ENCODE measurements around the gene COL6A5. TPM values are rescaled to one million over a fixed set of nuclear protein-coding genes. Genes with fewer than 3 reads are reported as not detected.
"Not testable (repeated sequence)": the region's sequence is repeated elsewhere in the genome, so short reads cannot be mapped to it uniquely, and the experiment has no call there.

Gene COL6A5
- polyA plus RNA-seq, 3 donors: not detected

DNA sequence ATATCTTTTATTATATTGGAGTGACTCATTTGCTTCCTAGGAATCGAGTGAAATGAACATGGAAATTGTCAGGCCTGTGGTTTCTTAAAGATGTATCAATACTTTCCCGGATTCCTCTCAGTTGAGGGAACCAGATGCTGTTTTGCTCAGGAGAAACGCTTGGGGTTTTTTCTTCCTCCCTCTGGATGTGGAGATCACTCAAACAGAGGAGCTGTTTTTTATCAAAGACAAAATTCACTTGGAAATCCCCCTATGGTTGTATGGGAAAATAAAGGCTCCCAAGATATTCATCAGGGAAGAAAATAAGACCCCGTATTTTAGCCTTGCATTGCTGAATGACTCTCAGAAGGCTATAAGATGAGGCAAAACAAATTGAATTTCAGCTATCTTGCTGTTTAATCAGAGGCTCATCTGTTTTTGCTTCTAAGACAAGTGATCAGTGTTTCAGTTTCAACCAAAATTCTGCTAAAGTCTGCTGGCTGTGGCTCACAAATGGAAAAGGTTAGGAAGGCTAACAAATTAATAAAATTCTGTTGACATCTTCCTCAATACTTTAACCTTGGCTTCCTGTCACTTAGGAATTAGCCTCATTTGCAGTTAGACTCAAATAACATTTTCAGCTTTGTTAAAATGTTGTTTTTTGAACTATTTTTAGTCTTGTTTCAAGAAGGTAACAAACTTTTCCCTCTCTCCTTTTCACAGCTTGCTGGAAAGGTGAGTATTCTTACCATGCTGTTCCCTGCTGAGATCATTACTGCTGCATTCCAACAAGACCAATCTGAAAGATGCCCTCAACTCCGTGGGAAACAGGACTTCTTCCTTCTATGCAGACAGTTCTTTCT is 83.6 kb downstream of the COL6A5 start:
- H3K27ac ChIP-seq (ENCODE audit: low read depth, low read length): no peak overlapping the region
- WGBS, 3 donors: 44 to 54% (median 51%) methylated on average over 5 of the region's 5 CpGs

GRCh38 chr3:130429713-130430023 is 84.2 kb downstream of the COL6A5 start:
- WGBS, 3 donors: 53 to 83% (median 73%) methylated on average over 2 of the region's 2 CpGs
- H3K27ac ChIP-seq (ENCODE audit: low read depth, low read length): no peak overlapping the region

DNA sequence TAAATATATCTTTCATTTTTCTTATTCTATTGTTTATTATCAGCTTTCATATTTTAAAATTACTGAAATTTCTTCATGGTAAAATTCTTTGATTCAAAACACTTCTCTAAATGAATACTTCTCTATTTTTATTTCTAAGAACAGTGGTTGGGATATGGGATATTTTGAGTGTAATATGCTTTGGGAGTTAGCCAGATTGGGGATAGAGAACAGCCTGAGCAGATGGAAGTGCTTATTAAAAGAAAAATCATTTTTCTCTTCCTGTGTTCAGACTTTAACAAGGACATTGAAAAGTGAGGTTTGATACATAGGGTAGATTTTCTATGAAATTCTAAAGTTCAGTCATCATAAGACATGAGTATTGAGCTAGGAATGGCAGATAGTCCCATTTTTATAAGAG is 84.8 kb downstream of the COL6A5 start:
- no peak overlapping the region for H3K27ac ChIP-seq (ENCODE audit: low read depth, low read length)

GRCh38 chr3:130432086-130432485 is 86.6 kb downstream of the COL6A5 start:
- H3K27ac ChIP-seq (ENCODE audit: low read depth, low read length): not testable (repeated sequence)
- 81 to 88% (median 86%) methylated on average over 10 of the region's 10 CpGs for WGBS, 3 donors

GRCh38 chr3:130433306-130433705 is 87.8 kb downstream of the COL6A5 start:
- H3K27ac ChIP-seq (ENCODE audit: low read depth, low read length): no peak overlapping the region
- WGBS, 3 donors: 48 to 64% (median 58%) methylated on average over 1 of the region's 1 CpG

GRCh38 chr3:130442284-130442683 is 96.8 kb downstream of the COL6A5 start:
- H3K27ac ChIP-seq (ENCODE audit: low read depth, low read length): no peak overlapping the region
- 30 to 64% (median 58%) methylated on average over 1 of the region's 1 CpG for WGBS, 3 donors

- not testable (repeated sequence) for H3K27ac ChIP-seq (ENCODE audit: low read depth, low read length)
- WGBS, 3 donors: 53 to 76% (median 72%) methylated on average over 6 of the region's 6 CpGs
Measured at GRCh38 chr3:130446840-130447239, 101.4 kb downstream of the COL6A5 start.

GRCh38 chr3:130448155-130448554 is 102.7 kb downstream of the COL6A5 start:
- H3K27ac ChIP-seq (ENCODE audit: low read depth, low read length): not testable (repeated sequence)
- 41 to 65% (median 59%) methylated on average over 8 of the region's 8 CpGs for WGBS, 3 donors

- WGBS, 3 donors: 22 to 59% (median 52%) methylated on average over 1 of the region's 1 CpG
- no peak overlapping the region for H3K27ac ChIP-seq (ENCODE audit: low read depth, low read length)
Measured at GRCh38 chr3:130456540-130456939, 111.1 kb downstream of the COL6A5 start.

DNA sequence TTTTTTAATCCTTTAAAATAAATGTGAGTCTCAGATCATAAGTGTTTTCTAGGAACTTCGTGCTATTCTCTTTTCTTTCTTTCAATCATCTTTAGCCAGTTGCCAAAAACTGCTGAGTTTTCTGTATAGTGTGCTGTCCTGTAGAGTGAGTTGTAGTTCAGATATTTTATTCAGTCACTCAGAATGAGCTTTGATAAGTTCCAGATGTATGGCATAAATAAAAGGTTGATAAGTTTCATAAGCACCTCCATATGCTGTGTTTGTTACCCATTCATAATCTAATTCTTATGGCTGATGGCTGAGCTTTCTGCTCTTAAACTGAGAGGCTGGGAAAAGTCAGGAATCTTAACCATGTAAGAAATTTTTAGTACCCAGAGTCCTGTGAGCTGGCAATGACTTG is 112.2 kb downstream of the COL6A5 start:
- WGBS, 3 donors: 61 to 70% (median 63%) methylated on average over 1 of the region's 1 CpG
- no peak overlapping the region for H3K27ac ChIP-seq (ENCODE audit: low read depth, low read length)

DNA sequence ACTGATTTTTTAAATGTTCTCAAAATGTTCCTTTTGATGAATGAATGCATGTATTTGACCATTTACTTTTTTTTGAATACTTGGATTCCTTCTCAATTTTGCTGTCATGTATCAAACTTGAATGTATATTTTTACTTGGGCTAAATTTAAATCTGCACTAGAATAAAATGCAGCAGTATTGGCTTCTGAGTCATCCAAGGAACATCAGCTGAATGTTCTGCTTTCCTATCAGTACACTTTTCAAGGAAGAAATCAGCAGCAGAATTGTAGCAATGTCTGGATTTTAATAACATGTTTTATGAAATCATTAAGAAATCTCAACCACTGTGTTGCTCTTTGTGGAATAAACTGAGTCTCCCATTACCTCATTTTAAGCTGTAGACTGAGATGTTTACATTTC is 114.5 kb downstream of the COL6A5 start:
- no peak overlapping the region for H3K27ac ChIP-seq (ENCODE audit: low read depth, low read length)

- H3K27ac ChIP-seq (ENCODE audit: low read depth, low read length): no peak overlapping the region
- 66 to 74% (median 71%) methylated on average over 5 of the region's 5 CpGs for WGBS, 3 donors
Measured at GRCh38 chr3:130462089-130462488, 116.6 kb downstream of the COL6A5 start.

- no peak overlapping the region for H3K27ac ChIP-seq (ENCODE audit: low read depth, low read length)
- 35 to 90% (median 86%) methylated on average over 1 of the region's 1 CpG for WGBS, 3 donors
Measured at GRCh38 chr3:130463221-130463620, 117.7 kb downstream of the COL6A5 start.

- WGBS, 3 donors: 60 to 68% (median 63%) methylated on average over 2 of the region's 2 CpGs
- no peak overlapping the region for H3K27ac ChIP-seq (ENCODE audit: low read depth, low read length)
Measured at GRCh38 chr3:130465521-130465920, 120.0 kb downstream of the COL6A5 start.

- no peak overlapping the region for H3K27ac ChIP-seq (ENCODE audit: low read depth, low read length)
- WGBS, 3 donors: 90 to 100% (median 97%) methylated on average over 1 of the region's 1 CpG
Measured at GRCh38 chr3:130468311-130468710, 122.8 kb downstream of the COL6A5 start.

DNA sequence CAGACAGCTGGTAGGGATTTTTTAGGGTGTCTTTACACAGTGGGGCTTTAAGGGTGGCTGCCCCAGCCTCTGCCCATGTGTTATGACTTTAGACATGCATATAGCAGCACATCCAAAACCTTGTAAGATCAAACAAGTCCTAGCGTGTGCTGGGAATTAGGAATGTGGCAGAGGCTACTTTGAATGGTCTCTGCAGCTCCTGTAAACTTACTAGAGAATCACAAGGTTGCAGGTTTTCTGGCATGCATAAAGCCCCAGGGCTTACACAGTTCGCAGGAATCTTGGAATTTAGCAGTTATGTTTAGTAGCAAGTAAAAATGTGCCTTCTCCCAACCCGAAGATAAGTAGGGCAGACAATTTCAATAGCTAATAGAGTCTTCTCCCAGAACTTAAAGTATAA is 124.7 kb downstream of the COL6A5 start:
- no peak overlapping the region for H3K27ac ChIP-seq (ENCODE audit: low read depth, low read length)
- WGBS, 3 donors: 52 to 59% (median 58%) methylated on average over 3 of the region's 3 CpGs

DNA sequence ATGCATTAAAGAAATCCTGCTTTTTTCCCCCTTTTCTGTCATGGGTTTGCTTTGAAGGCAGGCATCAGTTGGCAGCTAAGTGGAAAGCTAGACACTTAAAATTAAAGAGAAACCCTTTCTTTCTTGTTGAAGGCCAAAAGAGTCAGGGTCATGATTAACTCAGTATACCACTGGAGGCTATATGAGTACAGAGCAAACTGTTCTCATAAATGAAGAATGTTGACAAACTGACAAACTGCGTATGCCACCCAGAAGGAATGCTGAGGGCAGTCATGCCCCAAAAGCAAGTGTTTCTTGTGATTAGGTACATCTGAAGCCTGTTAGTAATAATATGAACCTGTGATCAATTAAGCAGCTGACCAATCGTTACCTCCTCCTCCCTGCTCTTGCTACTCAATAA is 127.9 kb downstream of the COL6A5 start:
- no peak overlapping the region for H3K27ac ChIP-seq (ENCODE audit: low read depth, low read length)
- WGBS, 3 donors: 49 to 70% (median 59%) methylated on average over 2 of the region's 2 CpGs

GRCh38 chr3:130480736-130481135 is 135.3 kb downstream of the COL6A5 start:
- 10 to 30% (median 13%) methylated on average over 4 of the region's 4 CpGs for WGBS, 3 donors
- no peak overlapping the region for H3K27ac ChIP-seq (ENCODE audit: low read depth, low read length)

DNA sequence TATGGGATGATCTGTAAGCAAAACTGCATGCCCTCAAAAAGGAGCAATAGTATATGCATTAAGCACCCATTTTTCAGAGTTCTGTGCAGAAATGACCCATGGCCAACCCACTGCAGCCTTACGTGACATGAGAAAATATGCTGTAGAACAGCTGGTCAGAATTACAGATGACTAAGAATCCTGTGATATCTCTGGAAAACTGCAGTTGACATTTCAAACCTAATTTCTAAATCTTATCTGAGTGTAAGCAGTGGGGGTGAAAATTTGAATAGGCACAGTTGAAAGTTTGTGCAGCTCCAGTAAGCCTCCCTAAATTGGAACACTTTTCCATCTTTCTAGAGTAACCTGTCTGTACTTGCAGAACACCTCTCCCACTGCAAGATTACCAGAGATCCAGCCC is 142.8 kb downstream of the COL6A5 start:
- no peak overlapping the region for H3K27ac ChIP-seq (ENCODE audit: low read depth, low read length)
- 32 to 81% (median 67%) methylated on average over 1 of the region's 1 CpG for WGBS, 3 donors

GRCh38 chr3:130488769-130489450 is 143.4 kb downstream of the COL6A5 start:
- WGBS, 3 donors: 34 to 76% (median 74%) methylated on average over 2 of the region's 2 CpGs

More at GRCh38 chr3:130488769-130489450, 143.4 kb downstream of the COL6A5 start:
- no peak overlapping the region for H3K27ac ChIP-seq (ENCODE audit: low read depth, low read length)

Measured in adipose tissue (tissue), 3 donors.